H9 (cell line): ENCODE data around the gene RASL12. TPM values are rescaled to one million over a fixed set of nuclear protein-coding genes. Genes with fewer than 3 reads are reported as not detected.

Source experiments
- DNase-seq: peaks from one replicate; pipeline ENCODE4 v3.0.0-alpha.2; 2017
- H2AFZ ChIP-seq: one replicate; pipeline ENCODE4 v1.6.1; 2013; ENCODE audit warnings: mild to moderate bottlenecking, low read length, control low read depth, moderate library complexity
- H2AK5ac ChIP-seq: 2 replicates; pipeline ENCODE4 v1.6.1; 2013; ENCODE audit warnings: low read length, control low read depth, mixed read lengths; ENCODE audit not compliant: insufficient read length
- H2BK120ac ChIP-seq: one replicate; pipeline ENCODE4 v1.6.1; 2013; ENCODE audit warnings: low read depth, mild to moderate bottlenecking, low read length, control low read depth, inconsistent platforms; ENCODE audit not compliant: poor library complexity, severe bottlenecking
- H2BK12ac ChIP-seq: 2 replicates; pipeline ENCODE4 v1.6.1; 2013; ENCODE audit warnings: low read length, control low read depth, mixed read lengths, low read depth; ENCODE audit not compliant: insufficient read length
- H2BK15ac ChIP-seq: 2 replicates; pipeline ENCODE4 v1.6.1; 2013; ENCODE audit warnings: low read depth, low read length, control low read depth
- H2BK20ac ChIP-seq: one replicate; pipeline ENCODE4 v1.6.1; 2013; ENCODE audit warnings: low read depth, mild to moderate bottlenecking, low read length, control low read depth, inconsistent platforms; ENCODE audit not compliant: poor library complexity, severe bottlenecking
- H2BK5ac ChIP-seq: 2 replicates; pipeline ENCODE4 v1.6.1; 2013; ENCODE audit warnings: low read length, control low read depth, mixed read lengths; ENCODE audit not compliant: insufficient read length
- H3K14ac ChIP-seq: 2 replicates; pipeline ENCODE4 v1.6.1; 2013; ENCODE audit warnings: low read length, control low read depth; ENCODE audit not compliant: insufficient read depth
- H3K18ac ChIP-seq: 2 replicates; pipeline ENCODE4 v1.6.1; 2013; ENCODE audit warnings: low read depth, mild to moderate bottlenecking, mixed read lengths, low read length, control low read depth; ENCODE audit not compliant: insufficient read length
- H3K23ac ChIP-seq: 2 replicates; pipeline ENCODE4 v1.6.1; 2013; ENCODE audit warnings: low read length, control low read depth, mixed read lengths, low read depth; ENCODE audit not compliant: insufficient read length
- H3K23me2 ChIP-seq: 2 replicates; pipeline ENCODE4 v1.6.1; 2013; ENCODE audit warnings: low read depth, mild to moderate bottlenecking, mixed read lengths, low read length, control low read depth; ENCODE audit not compliant: insufficient read length, poor library complexity, severe bottlenecking
- H3K27ac ChIP-seq: 2 replicates; pipeline ENCODE4 v1.5.1; 2013; ENCODE audit warnings: low read length, control low read depth, mixed read lengths, low read depth; ENCODE audit not compliant: insufficient read length
- H3K27me3 ChIP-seq: 2 replicates; pipeline ENCODE4 v1.6.1; 2013; ENCODE audit warnings: low read length, control low read depth, inconsistent platforms; ENCODE audit not compliant: insufficient read depth
- H3K4ac ChIP-seq: 2 replicates; pipeline ENCODE4 v1.6.1; 2013; ENCODE audit warnings: low read depth, mild to moderate bottlenecking, control low read depth, inconsistent platforms, low read length, moderate library complexity
- H3K4me1 ChIP-seq: 2 replicates; pipeline ENCODE4 v1.6.1; 2013; ENCODE audit warnings: low read length, control low read depth, inconsistent platforms; ENCODE audit not compliant: insufficient read depth
- H3K4me2 ChIP-seq: 2 replicates; pipeline ENCODE4 v1.6.1; 2013; ENCODE audit warnings: low read length, control low read depth, mixed read lengths; ENCODE audit not compliant: insufficient read length, insufficient read depth
- H3K56ac ChIP-seq: 2 replicates; pipeline ENCODE4 v1.6.1; 2013; ENCODE audit warnings: low read depth, mild to moderate bottlenecking, mixed read lengths, low read length, control low read depth; ENCODE audit not compliant: insufficient read length
- H3K79me1 ChIP-seq: 2 replicates; pipeline ENCODE4 v1.6.1; 2013; ENCODE audit warnings: low read depth, mild to moderate bottlenecking, moderate library complexity, low read length, control low read depth, inconsistent platforms; ENCODE audit not compliant: insufficient read depth, poor library complexity, severe bottlenecking
- H3K79me2 ChIP-seq: 2 replicates; pipeline ENCODE4 v1.6.1; 2013; ENCODE audit warnings: low read length, control low read depth, inconsistent platforms; ENCODE audit not compliant: insufficient read depth
- H3K9ac ChIP-seq: 2 replicates; pipeline ENCODE4 v1.6.1; 2013; ENCODE audit warnings: low read length, control low read depth, mixed read lengths; ENCODE audit not compliant: insufficient read length; ENCODE audit errors: extremely low read depth
- H3K9me3 ChIP-seq: one replicate; pipeline ENCODE4 v1.6.1; 2013; ENCODE audit warnings: low read depth, low read length, inconsistent platforms; ENCODE audit not compliant: control insufficient read depth
- H3T11ph ChIP-seq: one replicate; pipeline ENCODE4 v1.6.1; 2013; ENCODE audit warnings: mild to moderate bottlenecking, low read length, control low read depth, inconsistent platforms
- H4K20me1 ChIP-seq: one replicate; pipeline ENCODE4 v1.6.1; 2013; ENCODE audit not compliant: control insufficient read depth, insufficient read length, insufficient read depth
- H4K5ac ChIP-seq: 2 replicates; pipeline ENCODE4 v1.6.1; 2013; ENCODE audit warnings: low read depth, mild to moderate bottlenecking, mixed read lengths, low read length, control low read depth; ENCODE audit not compliant: insufficient read length
- H4K8ac ChIP-seq: replicated peaks from 2 replicates; pipeline ENCODE4 v1.6.1; 2013; ENCODE audit warnings: low read length, control low read depth, mixed read lengths, low read depth; ENCODE audit not compliant: insufficient read length
- H4K91ac ChIP-seq: 2 replicates; pipeline ENCODE4 v1.6.1; 2013; ENCODE audit warnings: low read depth, mild to moderate bottlenecking, moderate library complexity, mixed read lengths, low read length, control low read depth; ENCODE audit not compliant: insufficient read length
- H3K27ac Mint-ChIP-seq, 3 experiments: 2 replicates in 2 of 3; 3 replicates in 1 of 3; pipeline ENCODE4 v1.8.0; 2020 to 2021; ENCODE audit warnings: mixed read lengths in 3 of 3, mild to moderate bottlenecking in 1 of 3, moderate library complexity in 1 of 3
- H3K27me3 Mint-ChIP-seq: 2 replicates; pipeline ENCODE4 v1.8.0; 2021; ENCODE audit warnings: low read depth, mild to moderate bottlenecking, moderate library complexity, mixed read lengths
- H3K36me3 Mint-ChIP-seq, 3 experiments: 2 replicates in 2 of 3; 3 replicates in 1 of 3; pipeline ENCODE4 v1.8.0; 2020 to 2021; ENCODE audit warnings: low read depth in 3 of 3, mixed read lengths in 3 of 3; ENCODE audit not compliant: insufficient read depth in 1 of 3
- H3K4me1 Mint-ChIP-seq, 2 experiments: 2 replicates each; pipeline ENCODE4 v1.8.0; 2020; ENCODE audit warnings: mixed read lengths in 2 of 2
- H3K4me3 Mint-ChIP-seq, 2 experiments: 2 replicates in 1 of 2; 3 replicates in 1 of 2; pipeline ENCODE4 v1.8.0; 2020 to 2021; ENCODE audit warnings: mild to moderate bottlenecking in 2 of 2, mixed read lengths in 2 of 2, moderate library complexity in 1 of 2
- H3K9me3 Mint-ChIP-seq, 2 experiments: 2 replicates in 1 of 2; 3 replicates in 1 of 2; pipeline ENCODE4 v1.8.0; 2020; ENCODE audit warnings: mild to moderate bottlenecking in 2 of 2, mixed read lengths in 2 of 2, moderate library complexity in 1 of 2
- WGBS: extraction: QIAGEN DNeasy Blood & Tissue Kit; methylation state at CpG from one replicate; pipeline ENCODE4 v1.1.7; 2013; ENCODE audit warnings: missing lambda C conversion rate, low lambda C conversion rate, mixed read lengths; ENCODE audit not compliant: insufficient read length; ENCODE audit errors: extremely low coverage; 5-methylcytosine and 5-hydroxymethylcytosine counted together
- total RNA-seq: library from RNA; stranded (reverse); gene quantifications from 2 replicates; pipeline ENCODE4 v1.2.1, GENCODE V29; 2021
- TF ChIP-seq, protein P1 (sequence below): fragments of 200-600 bp; sonication (generic); conservative IDR thresholded peaks from 3 replicates; pipeline ENCODE4 v1.8.0; 2021; ENCODE audit warnings: antibody characterized with exemption, mild to moderate bottlenecking

Gene RASL12
- total RNA-seq, 1 experiment from 2014 or later, result 7.5 TPM

DNA sequence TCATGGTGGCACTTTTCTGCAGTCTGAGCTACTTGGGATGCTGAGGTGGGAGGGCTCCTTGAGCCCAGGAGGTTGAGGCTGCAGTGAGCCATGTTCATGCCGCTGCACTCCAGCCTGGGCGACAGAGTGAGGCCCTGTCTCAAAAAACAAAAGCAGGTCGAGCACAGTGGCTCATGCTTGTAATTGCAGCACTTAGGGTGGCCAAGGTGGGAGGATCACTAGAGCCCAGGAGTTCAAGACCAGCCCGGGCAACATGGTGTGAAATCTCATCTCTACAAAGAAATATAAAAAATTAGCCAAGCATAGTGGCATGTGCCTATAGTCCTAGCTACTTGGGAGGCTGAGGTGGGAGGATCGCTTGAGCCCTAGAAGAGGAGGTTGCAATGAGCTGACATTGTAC is 37.2 kb upstream of the RASL12 start:
- Histone ChIP-seq H3K23ac (no peak overlapping the region), H3K9ac (no peak overlapping the region), H3K56ac (no peak overlapping the region), H3K9me3 (no peaks in the 10 kb centered on the region), H2BK15ac (no peak overlapping the region), H3K79me1 (no peaks in the 10 kb centered on the region), H2BK12ac (no peak overlapping the region), H4K8ac (no peak overlapping the region), H3T11ph (no peak overlapping the region), H2AFZ (no peak overlapping the region), H3K23me2 (peaks cover 3% of the 10 kb centered on the region), H4K20me1 (no peaks in the 10 kb centered on the region), H4K5ac (no peak overlapping the region), H3K4me1 (no peaks in the 10 kb centered on the region), H2BK20ac (no peak overlapping the region), H3K18ac (no peak overlapping the region), H4K91ac (no peak overlapping the region), H2BK5ac (no peak overlapping the region), H3K27ac (no peak overlapping the region), H3K79me2 (no peaks in the 10 kb centered on the region), H3K4me2 (no peak overlapping the region), H3K14ac (no peak overlapping the region), H3K27me3 (no peaks in the 10 kb centered on the region), H2BK120ac (no peak overlapping the region), H3K4ac (no peak overlapping the region), H2AK5ac (no peak overlapping the region)
- no peak for DNase-seq
- TF ChIP-seq, protein P1, sequence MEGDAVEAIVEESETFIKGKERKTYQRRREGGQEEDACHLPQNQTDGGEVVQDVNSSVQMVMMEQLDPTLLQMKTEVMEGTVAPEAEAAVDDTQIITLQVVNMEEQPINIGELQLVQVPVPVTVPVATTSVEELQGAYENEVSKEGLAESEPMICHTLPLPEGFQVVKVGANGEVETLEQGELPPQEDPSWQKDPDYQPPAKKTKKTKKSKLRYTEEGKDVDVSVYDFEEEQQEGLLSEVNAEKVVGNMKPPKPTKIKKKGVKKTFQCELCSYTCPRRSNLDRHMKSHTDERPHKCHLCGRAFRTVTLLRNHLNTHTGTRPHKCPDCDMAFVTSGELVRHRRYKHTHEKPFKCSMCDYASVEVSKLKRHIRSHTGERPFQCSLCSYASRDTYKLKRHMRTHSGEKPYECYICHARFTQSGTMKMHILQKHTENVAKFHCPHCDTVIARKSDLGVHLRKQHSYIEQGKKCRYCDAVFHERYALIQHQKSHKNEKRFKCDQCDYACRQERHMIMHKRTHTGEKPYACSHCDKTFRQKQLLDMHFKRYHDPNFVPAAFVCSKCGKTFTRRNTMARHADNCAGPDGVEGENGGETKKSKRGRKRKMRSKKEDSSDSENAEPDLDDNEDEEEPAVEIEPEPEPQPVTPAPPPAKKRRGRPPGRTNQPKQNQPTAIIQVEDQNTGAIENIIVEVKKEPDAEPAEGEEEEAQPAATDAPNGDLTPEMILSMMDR, result no peak
- Mint-ChIP-seq H3K9me3 (no peaks in the 10 kb centered on the region), H3K36me3 (peaks cover 0 to 10% (median 6%) of the 10 kb centered on the region in 3 experiments; a peak in 3 of 7 replicates), H3K4me3 (no peak overlapping the region), H3K27ac (no peak overlapping the region), H3K27me3 (no peaks in the 10 kb centered on the region), H3K4me1 (peaks cover 4% of the 10 kb centered on the region in 2 experiments; a peak in 3 of 4 replicates)
- no CpG with 5 or more reads among the region's 5 CpGs for WGBS
